ENCODE measurements around the gene PEX14.

PEX14 gene

GRCh38 chr1:10673109-10673711 lies 198.5 kb downstream of the PEX14 start:
- no peaks in the 10 kb centered on the region for H3K27me3 ChIP-seq (ENCODE audit: low read depth, low read length)
- TF ChIP-seq CTCF (IDR thresholded peaks at IDR 0.05; ENCODE audit: low read depth, low read length) (no peak), EZH2phosphoT487 (IDR thresholded peaks at IDR 0.05; ENCODE audit: low read depth) (no peak)
- H3K9me3 ChIP-seq (ENCODE audit: insufficient read depth, low read length), result no peaks in the 10 kb centered on the region
- no peak overlapping the region for H2AFZ ChIP-seq (ENCODE audit: low read depth, low read length)
- no peak overlapping the region for H3K27ac ChIP-seq (ENCODE audit: low read length)
- H4K20me1 ChIP-seq (ENCODE audit: insufficient read depth, low read length), result no peaks in the 10 kb centered on the region
- H3K36me3 ChIP-seq (replicated peaks; ENCODE audit: low read depth, low read length), result no peaks in the 10 kb centered on the region
- no peaks in the 10 kb centered on the region for H3K4me1 ChIP-seq (ENCODE audit: low read length)
- no peak overlapping the region for H3K4me3 ChIP-seq (ENCODE audit: low read length)
- H3K79me2 ChIP-seq (ENCODE audit: low read length), result no peaks in the 10 kb centered on the region
- no peak overlapping the region for H3K4me2 ChIP-seq (ENCODE audit: low read length)
- no peak overlapping the region for H3K9ac ChIP-seq (ENCODE audit: low read length)

GRCh38 chr1:10674222-10674621 lies 199.5 kb downstream of the PEX14 start:
- Histone ChIP-seq H3K4me1 (ENCODE audit: low read length) (no peaks in the 10 kb centered on the region), H3K4me2 (ENCODE audit: low read length) (no peak overlapping the region), H4K20me1 (ENCODE audit: insufficient read depth, low read length) (no peaks in the 10 kb centered on the region), H3K4me3 (ENCODE audit: low read length) (no peak overlapping the region), H2AFZ (ENCODE audit: low read depth, low read length) (no peak overlapping the region), H3K79me2 (ENCODE audit: low read length) (no peaks in the 10 kb centered on the region), H3K9ac (ENCODE audit: low read length) (no peak overlapping the region), H3K9me3 (ENCODE audit: insufficient read depth, low read length) (no peaks in the 10 kb centered on the region), H3K36me3 (replicated peaks; ENCODE audit: low read depth, low read length) (no peaks in the 10 kb centered on the region), H3K27me3 (ENCODE audit: low read depth, low read length) (no peaks in the 10 kb centered on the region), H3K27ac (ENCODE audit: low read length) (no peak overlapping the region)
- TF ChIP-seq CTCF (IDR thresholded peaks at IDR 0.05; ENCODE audit: low read depth, low read length), result no peak
- TF ChIP-seq EZH2phosphoT487 (IDR thresholded peaks at IDR 0.05; ENCODE audit: low read depth), result no peak

GRCh38 chr1:10674700-10675609 lies 200.2 kb downstream of the PEX14 start:
- Histone ChIP-seq H3K79me2 (ENCODE audit: low read length) (no peaks in the 10 kb centered on the region), H3K9me3 (ENCODE audit: insufficient read depth, low read length) (no peaks in the 10 kb centered on the region), H3K27ac (ENCODE audit: low read length) (no peak overlapping the region), H3K36me3 (replicated peaks; ENCODE audit: low read depth, low read length) (no peaks in the 10 kb centered on the region), H3K4me1 (ENCODE audit: low read length) (no peaks in the 10 kb centered on the region), H3K4me2 (ENCODE audit: low read length) (no peak overlapping the region), H3K27me3 (ENCODE audit: low read depth, low read length) (no peaks in the 10 kb centered on the region), H2AFZ (ENCODE audit: low read depth, low read length) (no peak overlapping the region), H3K9ac (ENCODE audit: low read length) (no peak overlapping the region), H4K20me1 (ENCODE audit: insufficient read depth, low read length) (no peaks in the 10 kb centered on the region), H3K4me3 (ENCODE audit: low read length) (no peak overlapping the region)
- TF ChIP-seq CTCF (IDR thresholded peaks at IDR 0.05; ENCODE audit: low read depth, low read length) (no peak), EZH2phosphoT487 (IDR thresholded peaks at IDR 0.05; ENCODE audit: low read depth) (no peak)

GRCh38 chr1:10675813-10676212 lies 201.1 kb downstream of the PEX14 start:
- Histone ChIP-seq H3K4me2 (ENCODE audit: low read length) (no peak overlapping the region), H4K20me1 (ENCODE audit: insufficient read depth, low read length) (no peaks in the 10 kb centered on the region), H2AFZ (ENCODE audit: low read depth, low read length) (no peak overlapping the region), H3K27me3 (ENCODE audit: low read depth, low read length) (no peaks in the 10 kb centered on the region), H3K36me3 (replicated peaks; ENCODE audit: low read depth, low read length) (no peaks in the 10 kb centered on the region), H3K27ac (ENCODE audit: low read length) (no peak overlapping the region), H3K9ac (ENCODE audit: low read length) (no peak overlapping the region), H3K4me1 (ENCODE audit: low read length) (no peaks in the 10 kb centered on the region), H3K9me3 (ENCODE audit: insufficient read depth, low read length) (no peaks in the 10 kb centered on the region), H3K79me2 (ENCODE audit: low read length) (no peaks in the 10 kb centered on the region), H3K4me3 (ENCODE audit: low read length) (no peak overlapping the region)
- TF ChIP-seq EZH2phosphoT487 (IDR thresholded peaks at IDR 0.05; ENCODE audit: low read depth) (no peak), CTCF (IDR thresholded peaks at IDR 0.05; ENCODE audit: low read depth, low read length) (no peak)

Measured in OCI-LY3 (cell line).